Peyer's patch (tissue), 4 donors: ENCODE results near the gene AMT. TPM values are rescaled to one million over a fixed set of nuclear protein-coding genes. Genes with fewer than 3 reads are reported as not detected.
A peak's percentile ranks its signal among the peaks of the same experiment; 100 is the strongest.

ENCODE experiments used
- DNase-seq, 3 donors: peaks; one replicate each; pipeline ENCODE4 v3.0.0-alpha.2; 2017 to 2019
- H3K27ac ChIP-seq, 4 donors: fragments of 200-600 bp; sonication (generic); one replicate each; pipeline ENCODE4 v1.5.1; 2016 to 2019
- H3K27me3 ChIP-seq, 2 donors: fragments of 200-600 bp; sonication (generic); one replicate each; pipeline ENCODE4 v1.5.1; 2019
- H3K36me3 ChIP-seq, 3 donors: fragments of 200-600 bp; sonication (generic); one replicate each; pipeline ENCODE4 v1.5.1; 2016 to 2019
- H3K4me1 ChIP-seq, 4 donors: fragments of 200-600 bp; sonication (generic); one replicate each; pipeline ENCODE4 v1.5.1; 2016 to 2019
- H3K4me3 ChIP-seq, 4 donors: fragments of 200-600 bp; sonication (generic); 1 replicate in 3 of 4; 2 replicates in 1 of 4; pipeline ENCODE4 v1.5.1; 2016 to 2019; ENCODE audit warnings: mild to moderate bottlenecking in 1 of 4
- H3K9me3 ChIP-seq, 4 donors: fragments of 200-600 bp; sonication (generic); one replicate each; pipeline ENCODE4 v1.5.1; 2016 to 2019; ENCODE audit warnings: mild to moderate bottlenecking in 1 of 4
- POLR2A ChIP-seq, 2 donors: fragments of 450-650 bp; IDR thresholded peaks; one replicate each; pipeline ENCODE4 v1.5.1; 2017; ENCODE audit warnings: antibody characterized with exemption in 2 of 2, mild to moderate bottlenecking in 2 of 2, moderate library complexity in 2 of 2
- total RNA-seq, 4 donors: library from RNA; depleted of rRNA; stranded (reverse); fragments of >200 nt; gene quantifications; one replicate each; pipeline ENCODE4 v1.1.0, GENCODE V29; 2016
- TF ChIP-seq, protein P1 (sequence below), 6 experiments: fragments of 450-650 bp in 4 of 6; fragments of 200-600 bp in 2 of 6; sonication (generic) in 1 of 6; IDR thresholded peaks; one replicate each; pipeline ENCODE4 v1.5.1; 2017 to 2019; ENCODE audit warnings: antibody characterized with exemption in 6 of 6, mild to moderate bottlenecking in 3 of 6, moderate library complexity in 1 of 6

The AMT gene
- total RNA-seq, 4 donors from 2014 or later = 13.3 to 32.9 (median 25.1) TPM

DNA sequence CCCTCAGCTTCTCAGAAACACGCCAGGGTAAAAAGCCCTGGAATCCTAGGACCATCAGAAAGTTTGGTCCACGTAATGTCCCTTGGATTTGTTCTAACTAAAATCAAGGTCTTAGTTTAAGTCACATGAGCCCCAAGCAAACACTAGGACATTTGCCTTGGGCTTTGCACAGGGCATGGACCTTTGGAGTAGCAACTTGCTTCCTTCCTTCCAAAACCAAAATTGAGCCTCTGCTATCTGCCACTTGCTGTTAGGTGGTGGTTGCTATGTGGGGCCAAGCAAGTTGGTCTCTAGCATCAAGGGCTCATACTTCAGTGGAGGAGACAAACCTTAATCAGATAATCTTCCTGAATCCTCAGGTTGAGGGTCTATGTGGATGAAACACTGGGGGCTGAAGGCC, 43.8 kb upstream of the AMT start:
- Histone ChIP-seq H3K9me3 (no peaks in the 10 kb centered on the region), H3K4me3 (no peak overlapping the region), H3K27me3 (no peaks in the 10 kb centered on the region), H3K27ac (peak overlapping the region in 2 of 4 donors; percentile 32 to 66), H3K4me1 (peaks cover 0 to 19% (median 6%) of the 10 kb centered on the region in 4 donors), H3K36me3 (no peaks in the 10 kb centered on the region)
- DNase-seq = no peak
- TF ChIP-seq, protein P1, sequence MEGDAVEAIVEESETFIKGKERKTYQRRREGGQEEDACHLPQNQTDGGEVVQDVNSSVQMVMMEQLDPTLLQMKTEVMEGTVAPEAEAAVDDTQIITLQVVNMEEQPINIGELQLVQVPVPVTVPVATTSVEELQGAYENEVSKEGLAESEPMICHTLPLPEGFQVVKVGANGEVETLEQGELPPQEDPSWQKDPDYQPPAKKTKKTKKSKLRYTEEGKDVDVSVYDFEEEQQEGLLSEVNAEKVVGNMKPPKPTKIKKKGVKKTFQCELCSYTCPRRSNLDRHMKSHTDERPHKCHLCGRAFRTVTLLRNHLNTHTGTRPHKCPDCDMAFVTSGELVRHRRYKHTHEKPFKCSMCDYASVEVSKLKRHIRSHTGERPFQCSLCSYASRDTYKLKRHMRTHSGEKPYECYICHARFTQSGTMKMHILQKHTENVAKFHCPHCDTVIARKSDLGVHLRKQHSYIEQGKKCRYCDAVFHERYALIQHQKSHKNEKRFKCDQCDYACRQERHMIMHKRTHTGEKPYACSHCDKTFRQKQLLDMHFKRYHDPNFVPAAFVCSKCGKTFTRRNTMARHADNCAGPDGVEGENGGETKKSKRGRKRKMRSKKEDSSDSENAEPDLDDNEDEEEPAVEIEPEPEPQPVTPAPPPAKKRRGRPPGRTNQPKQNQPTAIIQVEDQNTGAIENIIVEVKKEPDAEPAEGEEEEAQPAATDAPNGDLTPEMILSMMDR (IDR thresholded peaks at IDR 0.05) = no peak
- no peak for TF ChIP-seq POLR2A (IDR thresholded peaks at IDR 0.05)

DNA sequence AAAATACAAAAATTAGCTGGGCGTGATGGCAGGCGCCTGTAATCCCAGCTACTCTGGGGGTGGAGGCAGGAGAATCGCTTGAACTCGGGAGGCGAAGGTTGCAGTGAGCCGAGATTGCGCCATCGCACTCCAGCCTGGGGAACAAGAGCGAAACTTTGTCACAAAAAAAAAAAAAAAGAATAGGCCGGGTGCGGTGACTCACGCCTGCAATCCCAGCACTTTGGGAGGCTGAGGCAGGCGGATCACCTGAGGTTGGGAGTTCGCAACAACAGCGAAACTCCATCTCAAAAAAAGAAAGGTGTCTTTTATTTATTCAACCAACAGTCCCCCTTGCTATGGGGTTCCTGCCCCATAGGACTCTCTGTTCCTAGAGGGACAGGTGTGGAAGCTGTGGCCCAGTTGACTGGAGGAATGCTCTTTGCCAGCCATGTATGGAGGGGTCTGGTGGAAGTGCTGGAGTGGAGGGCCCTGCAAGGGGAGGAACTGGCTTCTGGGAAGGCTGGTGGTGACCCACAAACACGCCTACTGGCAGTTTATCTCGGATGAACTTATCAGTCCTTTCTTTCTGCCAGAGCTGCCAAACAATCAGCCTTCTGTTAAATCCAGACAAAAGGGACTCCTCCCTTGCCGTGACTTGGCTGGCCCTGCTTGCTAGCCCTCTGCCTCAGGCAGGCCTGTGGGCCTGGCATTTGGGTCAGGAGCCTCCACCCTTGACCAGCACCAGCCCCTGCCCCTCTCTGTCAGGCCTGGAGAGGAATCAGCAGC, 43.2 kb upstream of the AMT start:
- Histone ChIP-seq H3K27ac (peak overlapping the region in 2 of 4 donors; percentile 32 to 66), H3K4me3 (no peak overlapping the region), H3K36me3 (no peaks in the 10 kb centered on the region), H3K27me3 (no peaks in the 10 kb centered on the region), H3K4me1 (peaks cover 0 to 17% (median 5%) of the 10 kb centered on the region in 4 donors), H3K9me3 (no peaks in the 10 kb centered on the region)
- DNase-seq = peak in 1 of 3 donors; percentile 56
- TF ChIP-seq POLR2A (IDR thresholded peaks at IDR 0.05) = no peak
- TF ChIP-seq, protein P1 (IDR thresholded peaks at IDR 0.05) = no peak

DNA sequence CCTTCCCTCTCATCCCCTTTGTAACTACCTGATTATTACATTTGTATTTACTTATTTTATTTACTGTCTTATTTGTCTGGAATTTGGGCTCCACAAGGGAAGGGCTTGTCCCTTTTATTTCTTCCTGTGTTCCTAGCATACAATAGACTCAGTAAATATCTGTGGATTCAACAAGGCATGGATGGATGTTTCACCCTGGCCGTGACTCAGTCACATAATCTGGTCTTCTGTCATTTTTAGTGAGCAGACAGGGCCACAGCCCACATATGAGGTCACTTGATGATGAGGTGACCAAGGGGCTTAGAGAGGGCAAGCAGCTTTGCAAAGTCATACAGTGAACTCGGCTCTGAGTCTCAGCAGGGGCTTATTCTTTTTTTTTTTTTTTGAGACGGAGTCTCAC, 39.9 kb upstream of the AMT start:
- no peak for DNase-seq
- Histone ChIP-seq H3K36me3 (no peaks in the 10 kb centered on the region), H3K9me3 (no peaks in the 10 kb centered on the region), H3K27me3 (no peaks in the 10 kb centered on the region), H3K4me3 (no peak overlapping the region), H3K4me1 (peaks cover 0 to 8% (median 0%) of the 10 kb centered on the region in 4 donors), H3K27ac (no peak overlapping the region)
- TF ChIP-seq, protein P1 (IDR thresholded peaks at IDR 0.05) = no peak
- no peak for TF ChIP-seq POLR2A (IDR thresholded peaks at IDR 0.05)

DNA sequence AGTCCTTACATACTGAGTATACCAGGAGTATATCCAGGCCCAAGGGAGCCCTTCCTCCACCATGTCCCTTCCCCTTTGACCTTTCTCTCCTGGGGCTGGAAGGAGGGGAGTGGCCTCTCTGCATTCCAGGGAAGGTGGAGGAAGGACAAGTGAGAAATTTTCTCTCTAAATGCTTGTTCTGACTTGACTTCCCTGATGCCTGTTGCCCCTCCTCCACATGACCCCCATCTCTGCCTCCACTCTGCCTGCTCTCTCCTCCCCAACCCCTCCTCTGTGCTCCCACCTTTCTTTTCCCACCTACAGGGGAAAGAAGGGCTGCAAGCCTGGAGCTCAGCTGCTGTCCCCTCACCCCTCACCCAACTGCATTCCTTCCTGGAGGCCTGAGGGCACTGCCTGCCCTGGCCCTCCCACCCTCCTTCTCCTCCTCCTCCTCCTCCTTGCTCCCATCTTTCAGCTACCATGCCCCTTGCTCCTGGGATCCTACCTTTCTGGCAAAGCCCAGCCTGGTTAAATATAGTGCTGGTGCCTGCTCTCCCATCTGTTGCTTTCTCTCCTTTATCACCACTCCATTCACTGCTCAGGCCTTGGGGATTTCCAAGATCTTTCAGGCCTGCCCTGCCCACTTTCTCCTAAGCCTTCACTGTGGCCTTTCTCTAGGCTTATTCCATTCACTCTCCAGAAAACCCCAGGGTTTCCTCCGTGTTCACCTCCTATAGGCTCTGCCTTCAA, 39.3 kb upstream of the AMT start:
- Histone ChIP-seq H3K4me3 (no peak overlapping the region), H3K27ac (peak overlapping the region in 1 of 4 donors; percentile 37), H3K4me1 (peaks cover 0 to 8% (median 0%) of the 10 kb centered on the region in 4 donors), H3K9me3 (no peaks in the 10 kb centered on the region), H3K36me3 (no peaks in the 10 kb centered on the region), H3K27me3 (no peaks in the 10 kb centered on the region)
- no peak for TF ChIP-seq POLR2A (IDR thresholded peaks at IDR 0.05)
- TF ChIP-seq, protein P1 (IDR thresholded peaks at IDR 0.05) = no peak
- DNase-seq = no peak

DNA sequence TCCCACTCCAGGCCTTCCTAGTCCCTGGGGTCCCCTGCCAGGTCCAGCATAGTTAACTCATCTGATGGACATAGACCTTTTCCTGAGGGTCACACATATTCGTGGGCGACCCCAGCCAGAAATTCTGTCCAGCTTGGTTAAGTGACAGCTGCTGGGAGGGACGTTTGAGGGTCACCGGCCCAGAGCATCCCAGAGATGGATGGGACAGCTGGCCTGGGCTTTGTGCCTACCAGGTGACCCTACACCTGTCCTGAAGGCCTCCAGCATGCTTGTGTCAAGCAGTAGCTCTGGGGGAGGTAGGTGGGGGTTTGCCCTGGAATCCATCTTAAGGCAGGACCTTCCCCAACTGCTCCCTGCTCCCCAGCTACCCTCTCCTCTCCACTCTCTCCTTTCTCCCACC, 38.7 kb upstream of the AMT start:
- H3K9me3 ChIP-seq = no peaks in the 10 kb centered on the region
- peaks cover 0 to 8% (median 0%) of the 10 kb centered on the region in 4 donors for H3K4me1 ChIP-seq
- H3K36me3 ChIP-seq = no peaks in the 10 kb centered on the region
- no peak for DNase-seq
- no peak overlapping the region for H3K27ac ChIP-seq
- TF ChIP-seq, protein P1 (IDR thresholded peaks at IDR 0.05) = no peak
- no peak for TF ChIP-seq POLR2A (IDR thresholded peaks at IDR 0.05)
- no peak overlapping the region for H3K4me3 ChIP-seq
- H3K27me3 ChIP-seq = no peaks in the 10 kb centered on the region
